T-cell (primary cell): ENCODE measurements around the gene AKNAD1. TPM values are rescaled to one million over a fixed set of nuclear protein-coding genes. Genes with fewer than 3 reads are reported as not detected.

Experiments
- ATAC-seq, 4 experiments: fragments of 200-7000 bp in 3 of 4; fragments of 150-1000 bp in 1 of 4; cut with Tn5 transposase; replicated peaks in 1 of 4; 1 replicate in 3 of 4; 2 replicates in 1 of 4; pipeline ENCODE4 v1.10.0; 2021; ENCODE audit warnings: moderate library complexity in 3 of 4, mild to moderate bottlenecking in 2 of 4, moderate number of reproducible peaks in 1 of 4
- CTCF ChIA-PET, 2 donors: fragments of 300-600 bp; sonication (Branson Sonifier 250); formaldehyde crosslinking; loops; one replicate each; lab custom pipeline; 2022; ENCODE audit warnings: antibody characterized with exemption in 2 of 2; lab: Charles Lee
- POLR2A ChIA-PET, 2 donors: fragments of 300-600 bp; sonication (Branson Sonifier 250); formaldehyde crosslinking; loops; one replicate each; lab custom pipeline; 2022; ENCODE audit warnings: antibody characterized with exemption in 2 of 2; lab: Charles Lee
- DNase-seq, 35 experiments: peaks; one replicate each; pipeline versions ENCODE4 v3.0.0 to v3.0.0-alpha.2; 2013 to 2023
- H3K27ac ChIP-seq: one replicate; pipeline ENCODE4 v1.5.1; 2013; ENCODE audit warnings: low read length
- H3K27me3 ChIP-seq, 2 experiments: replicated peaks in 1 of 2; 1 replicate in 1 of 2; 2 replicates in 1 of 2; pipeline versions ENCODE4 v1.6.1 to v1.7.0; 2013; ENCODE audit warnings: low read length in 1 of 2, mixed read lengths in 1 of 2; ENCODE audit not compliant: control insufficient read depth in 2 of 2, insufficient read depth in 2 of 2; ENCODE audit errors: extremely low read depth in 1 of 2
- H3K36me3 ChIP-seq, 2 donors: 1 replicate in 1 of 2; 2 replicates in 1 of 2; pipeline versions ENCODE4 v1.6.1 to v1.7.0; 2013; ENCODE audit warnings: low read length in 1 of 2; ENCODE audit not compliant: control insufficient read depth in 2 of 2, insufficient read depth in 1 of 2; ENCODE audit errors: extremely low read depth in 1 of 2
- H3K4me1 ChIP-seq, 2 experiments: 1 replicate in 1 of 2; 2 replicates in 1 of 2; pipeline versions ENCODE4 v1.6.1 to v1.7.0; 2013; ENCODE audit warnings: low read length in 2 of 2, mixed read lengths in 1 of 2; ENCODE audit not compliant: insufficient read depth in 2 of 2, control insufficient read depth in 1 of 2; ENCODE audit errors: extremely low read depth in 1 of 2
- H3K4me3 ChIP-seq, 2 donors: 1 replicate in 1 of 2; 2 replicates in 1 of 2; pipeline versions ENCODE4 v1.5.1 to v1.7.0; 2013; ENCODE audit warnings: mild to moderate bottlenecking in 2 of 2, low read length in 1 of 2, moderate library complexity in 1 of 2; ENCODE audit not compliant: control insufficient read depth in 1 of 2; ENCODE audit errors: extremely low read depth in 1 of 2
- H3K9me3 ChIP-seq: 2 replicates; pipeline ENCODE4 v1.7.0; 2013
- H3K27ac Mint-ChIP-seq, 2 donors: one replicate each; pipeline ENCODE4 v1.8.0; 2020 to 2021; ENCODE audit warnings: mild to moderate bottlenecking in 2 of 2, mixed read lengths in 2 of 2
- H3K27me3 Mint-ChIP-seq, 2 donors: one replicate each; pipeline ENCODE4 v1.8.0; 2021 to 2022; ENCODE audit warnings: mixed read lengths in 2 of 2
- H3K36me3 Mint-ChIP-seq: one replicate; pipeline ENCODE4 v1.8.0; 2021; ENCODE audit warnings: mixed read lengths
- H3K4me1 Mint-ChIP-seq, 3 donors: one replicate each; pipeline ENCODE4 v1.8.0; 2020 to 2022; ENCODE audit warnings: mixed read lengths in 3 of 3, mild to moderate bottlenecking in 1 of 3
- H3K4me3 Mint-ChIP-seq, 3 donors: one replicate each; pipeline ENCODE4 v1.8.0; 2020 to 2022; ENCODE audit warnings: mild to moderate bottlenecking in 3 of 3, mixed read lengths in 3 of 3, moderate library complexity in 3 of 3
- H3K9me3 Mint-ChIP-seq, 3 donors: one replicate each; pipeline ENCODE4 v1.8.0; 2020 to 2022; ENCODE audit warnings: mixed read lengths in 3 of 3
- WGBS: methylation state at CpG from one replicate; pipeline ENCODE4 v1.1.5; 2013; ENCODE audit warnings: missing lambda C conversion rate; ENCODE audit not compliant: insufficient coverage; 5-methylcytosine and 5-hydroxymethylcytosine counted together
- total RNA-seq, 35 experiments: library from RNA in 6 of 35; stranded (reverse) in 6 of 35; fragments of 120-200 nt in 1 of 35; gene quantifications; one replicate each; pipeline versions ENCODE4 v1.2.1 to v1.2.4 and lab custom pipeline; 2013 to 2026

AKNAD1 gene
- total RNA-seq, 5 donors from 2014 or later (not counting 1 experiment from before 2014, with no cell fraction given) = not detected

GRCh38 chr1:108828074-108828961, 28.6 kb downstream of the AKNAD1 start:
- peak in 3 of 4 experiments; percentile 56 to 68 (median 65) for ATAC-seq
- Histone ChIP-seq H3K4me3 (no peak overlapping the region), H3K27me3 (no peaks in the 10 kb centered on the region), H3K4me1 (peaks cover 0 to 6% of the 10 kb centered on the region in 2 experiments), H3K27ac (no peak overlapping the region), H3K36me3 (no peaks in the 10 kb centered on the region), H3K9me3 (no peaks in the 10 kb centered on the region)
- ChIA-PET CTCF (interaction anchor here (0.6 to 4.3 kb wide), 20 partner anchors 8 to 666 kb away, joined by 3 to 41 read pairs (median 4); partner anchors contain the start of gene CYB561D1 (in 1 of the 2)), POLR2A (interaction anchor here in 1 of 2 donors (0.6 kb wide), 1 partner anchor 9 kb away, joined by 3 read pairs; no protein-coding TSS in a partner anchor)
- Mint-ChIP-seq H3K36me3 (no peaks in the 10 kb centered on the region), H3K4me3 (no peak overlapping the region), H3K4me1 (peaks cover 0 to 11% (median 2%) of the 10 kb centered on the region in 3 donors), H3K27ac (no peak overlapping the region), H3K9me3 (no peaks in the 10 kb centered on the region), H3K27me3 (no peaks in the 10 kb centered on the region)
- WGBS = 33% methylated on average over 3 of the region's 12 CpGs
- peak; percentile 22 to 75 (median 58) for DNase-seq

- H3K4me3 Mint-ChIP-seq = no peak overlapping the region
- no peaks in the 10 kb centered on the region for H3K27me3 ChIP-seq
- H3K36me3 Mint-ChIP-seq = no peaks in the 10 kb centered on the region
- POLR2A ChIA-PET = interaction anchor here in 1 of 2 donors (0.6 kb wide), 1 partner anchor 212 kb away, joined by 4 read pairs; no protein-coding TSS in a partner anchor
- no peak for DNase-seq
- no peaks in the 10 kb centered on the region for H3K9me3 ChIP-seq
- no peaks in the 10 kb centered on the region for H3K4me1 ChIP-seq
- H3K9me3 Mint-ChIP-seq = no peaks in the 10 kb centered on the region
- CTCF ChIA-PET = interaction anchor here (0.6 to 4.3 kb wide), 7 partner anchors 70 to 314 kb away, joined by 3 to 41 read pairs (median 8); no protein-coding TSS in a partner anchor
- peaks cover 0 to 4% (median 2%) of the 10 kb centered on the region in 3 donors for H3K4me1 Mint-ChIP-seq
- H3K27me3 Mint-ChIP-seq = no peaks in the 10 kb centered on the region
- H3K36me3 ChIP-seq = no peaks in the 10 kb centered on the region
- ATAC-seq = no peak
- no CpG with 5 or more reads among the region's 3 CpGs for WGBS
- no peak overlapping the region for H3K4me3 ChIP-seq
- no peak overlapping the region for H3K27ac ChIP-seq
- H3K27ac Mint-ChIP-seq = no peak overlapping the region
These were observed 30.7 kb downstream of the AKNAD1 start for GRCh38 chr1:108826081-108826635.

- no peaks in the 10 kb centered on the region for H3K9me3 ChIP-seq
- CTCF ChIA-PET = interaction anchor here in 1 of 2 donors (0.6 to 1.1 kb wide), 2 partner anchors 44 to 79 kb away, joined by 3 to 4 read pairs; no protein-coding TSS in a partner anchor
- Mint-ChIP-seq H3K27ac (no peak overlapping the region), H3K9me3 (no peaks in the 10 kb centered on the region), H3K27me3 (peaks cover 0 to 3% of the 10 kb centered on the region in 2 donors), H3K36me3 (no peaks in the 10 kb centered on the region), H3K4me3 (no peak overlapping the region), H3K4me1 (peaks cover 0 to 3% (median 0%) of the 10 kb centered on the region in 3 donors)
- POLR2A ChIA-PET = no interaction called here
- DNase-seq (no peak), ATAC-seq (no peak)
- 87% methylated on average over 2 of the region's 3 CpGs for whole genome bisulfite sequencing
- H3K4me1 ChIP-seq = no peaks in the 10 kb centered on the region
- H3K27ac ChIP-seq = no peak overlapping the region
- no peaks in the 10 kb centered on the region for H3K27me3 ChIP-seq
- H3K4me3 ChIP-seq = no peak overlapping the region
- no peaks in the 10 kb centered on the region for H3K36me3 ChIP-seq
These were observed 32.8 kb downstream of the AKNAD1 start for GRCh38 chr1:108824051-108824450.

GRCh38 chr1:108823632-108824031, 33.3 kb downstream of the AKNAD1 start:
- CTCF ChIA-PET = interaction anchor here in 1 of 2 donors (0.6 to 1.1 kb wide), 2 partner anchors 43 to 80 kb away, joined by 3 to 4 read pairs; no protein-coding TSS in a partner anchor
- H3K36me3 Mint-ChIP-seq = no peaks in the 10 kb centered on the region
- peaks cover 0 to 3% of the 10 kb centered on the region in 2 donors for H3K27me3 Mint-ChIP-seq
- Histone ChIP-seq H3K27ac (no peak overlapping the region), H3K27me3 (no peaks in the 10 kb centered on the region), H3K36me3 (no peaks in the 10 kb centered on the region), H3K4me1 (no peaks in the 10 kb centered on the region), H3K4me3 (no peak overlapping the region), H3K9me3 (no peaks in the 10 kb centered on the region)
- DNase-seq (no peak), ATAC-seq (no peak)
- 30% methylated on average over 1 of the region's 3 CpGs for WGBS
- no peaks in the 10 kb centered on the region for H3K9me3 Mint-ChIP-seq
- H3K4me1 Mint-ChIP-seq = peaks cover 0 to 3% (median 0%) of the 10 kb centered on the region in 3 donors
- no peak overlapping the region for H3K27ac Mint-ChIP-seq
- no peak overlapping the region for H3K4me3 Mint-ChIP-seq
- POLR2A ChIA-PET = no interaction called here

- no peak overlapping the region for H3K27ac ChIP-seq
- Mint-ChIP-seq H3K27me3 (peaks cover 0 to 3% of the 10 kb centered on the region in 2 donors), H3K36me3 (no peaks in the 10 kb centered on the region), H3K27ac (no peak overlapping the region), H3K4me1 (no peaks in the 10 kb centered on the region), H3K4me3 (no peak overlapping the region), H3K9me3 (no peaks in the 10 kb centered on the region)
- ATAC-seq = no peak
- POLR2A ChIA-PET = interaction anchor here (0.6 to 0.7 kb wide), 4 partner anchors 8 to 55 kb away, joined by 3 to 13 read pairs (median 4); no protein-coding TSS in a partner anchor
- no peak for DNase-seq
- H3K4me3 ChIP-seq = no peak overlapping the region
- H3K27me3 ChIP-seq = no peaks in the 10 kb centered on the region
- CTCF ChIA-PET = interaction anchor here in 1 of 2 donors (1.7 kb wide), 1 partner anchor 9 kb away, joined by 5 read pairs; no protein-coding TSS in a partner anchor
- no peaks in the 10 kb centered on the region for H3K36me3 ChIP-seq
- 90% methylated on average over 5 of the region's 5 CpGs for WGBS
- no peaks in the 10 kb centered on the region for H3K9me3 ChIP-seq
- no peaks in the 10 kb centered on the region for H3K4me1 ChIP-seq
These were observed 37.0 kb downstream of the AKNAD1 start for GRCh38 chr1:108819878-108820277.

- DNase-seq (no peak), ATAC-seq (no peak)
- no peaks in the 10 kb centered on the region for H3K9me3 Mint-ChIP-seq
- H3K4me1 ChIP-seq = no peaks in the 10 kb centered on the region
- H3K4me1 Mint-ChIP-seq = no peaks in the 10 kb centered on the region
- ChIA-PET CTCF (no interaction called here), POLR2A (no interaction called here)
- H3K4me3 Mint-ChIP-seq = no peak overlapping the region
- H3K27me3 ChIP-seq = no peaks in the 10 kb centered on the region
- no peaks in the 10 kb centered on the region for H3K9me3 ChIP-seq
- H3K36me3 Mint-ChIP-seq = no peaks in the 10 kb centered on the region
- H3K4me3 ChIP-seq = no peak overlapping the region
- H3K27me3 Mint-ChIP-seq = peaks cover 0 to 3% of the 10 kb centered on the region in 2 donors
- H3K27ac ChIP-seq = no peak overlapping the region
- no peak overlapping the region for H3K27ac Mint-ChIP-seq
- no peaks in the 10 kb centered on the region for H3K36me3 ChIP-seq
These were observed 39.1 kb downstream of the AKNAD1 start for GRCh38 chr1:108817811-108818210.
